K562 (cell line): Measurements from ENCODE around the gene TREX2. TPM values are rescaled to one million over a fixed set of nuclear protein-coding genes. Genes with fewer than 3 reads are reported as not detected.

Experiments used
- ERF ChIP-seq: fragments of 450-650 bp; formaldehyde crosslinking; IDR thresholded peaks from 2 replicates; pipeline ENCODE4 v1.4.0; 2020; ENCODE audit warnings: mild to moderate bottlenecking, mixed read lengths
- FOXK1 ChIP-seq: sonication (generic); formaldehyde crosslinking; IDR thresholded peaks from 2 replicates; pipeline ENCODE4 v1.8.0; 2022; ENCODE audit warnings: missing genetic modification reagents, mild to moderate bottlenecking, borderline replicate concordance
- ILF3 ChIP-seq: fragments of 450-650 bp; IDR thresholded peaks from 2 replicates; pipeline ENCODE4 v1.6.1; 2018; ENCODE audit warnings: antibody characterized with exemption, mild to moderate bottlenecking, moderate library complexity, borderline replicate concordance
- MED1 ChIP-seq: sonication (generic); formaldehyde crosslinking; IDR thresholded peaks from 2 replicates; pipeline ENCODE4 v1.8.1; 2023; ENCODE audit warnings: missing genetic modification reagents, borderline replicate concordance
- PHF8 ChIP-seq: fragments of 200-600 bp; sonication (generic); IDR thresholded peaks from 2 replicates; pipeline ENCODE4 v1.6.1; 2012; ENCODE audit warnings: mixed run types, mild to moderate bottlenecking, inconsistent platforms, low read length, moderate library complexity, borderline replicate concordance
- PPARD ChIP-seq: fragments of 250-450 bp; sonication (Bioruptor Pico); IDR thresholded peaks from 2 replicates; pipeline ENCODE4 v1.8.0; 2022; ENCODE audit warnings: inconsistent platforms, mild to moderate bottlenecking, moderate library complexity
- PTBP1 ChIP-seq: fragments of 200-400 bp; formaldehyde crosslinking; IDR thresholded peaks from 2 replicates; pipeline ENCODE4 v1.6.1; 2017; ENCODE audit warnings: low read depth, low read length
- PTRF ChIP-seq: fragments of 450-650 bp; IDR thresholded peaks from 2 replicates; pipeline ENCODE4 v1.6.1; 2016; ENCODE audit warnings: mild to moderate bottlenecking, missing genetic modification characterization, missing compliant biosample characterization
- PTTG1 ChIP-seq: fragments of 450-650 bp; IDR thresholded peaks from 2 replicates; pipeline ENCODE4 v1.6.1; 2016; ENCODE audit warnings: low read depth, mild to moderate bottlenecking, missing genetic modification characterization, missing compliant biosample characterization
- SMARCB1 ChIP-seq: IDR thresholded peaks from 2 replicates; pipeline ENCODE4 v1.6.1; 2011; ENCODE audit warnings: improper control_type of control experiment, low read depth; ENCODE audit not compliant: insufficient read length
- TAL1 ChIP-seq: fragments of 450-650 bp; IDR thresholded peaks from 2 replicates; pipeline ENCODE4 v1.6.1; 2016; ENCODE audit warnings: mild to moderate bottlenecking
- U2AF2 ChIP-seq: fragments of 200-400 bp; formaldehyde crosslinking; optimal IDR thresholded peaks from 2 replicates; pipeline ENCODE3; 2017; ENCODE audit warnings: low read depth, mild to moderate bottlenecking, low read length
- polyA plus RNA-seq, 8 experiments: library from polyadenylated mRNA; depleted of rRNA in 4 of 8; stranded (reverse) in 5 of 8; unstranded in 3 of 8; fragments of >200 nt; fragmentation: Nextera tagmentation in 2 of 8; fragmentation: Illumina TruSeq in 1 of 8; extraction: Ambion mirVana in 2 of 8; extraction: Trizol in 1 of 8; gene quantifications; 2 replicates each; pipeline versions ENCODE4 v1.2.1 to v1.2.3, GENCODE V29; 2011 to 2014; ENCODE audit warnings: inconsistent platforms in 1 of 8, missing spikeins in 1 of 8
- total RNA-seq, 7 experiments: library from RNA; depleted of rRNA in 6 of 7; stranded (reverse); fragments of >200 nt in 6 of 7; fragmentation: Illumina TruSeq in 2 of 7; extraction: Trizol in 2 of 7; gene quantifications; 2 replicates each; pipeline versions ENCODE4 v1.2.1 to v1.2.3, GENCODE V29; 2011 to 2021; ENCODE audit warnings: low replicate concordance in 1 of 7
- TF ChIP-seq, protein P1 (sequence below): sonication (generic); formaldehyde crosslinking; IDR thresholded peaks from 2 replicates; pipeline ENCODE4 v1.8.0; 2022; ENCODE audit warnings: mild to moderate bottlenecking, missing genetic modification reagents
- TF ChIP-seq, protein P2 (sequence below): IDR thresholded peaks from 2 replicates; pipeline ENCODE4 v1.6.1; 2011; ENCODE audit not compliant: insufficient read length; ENCODE audit errors: extremely low read depth
- TF ChIP-seq, protein P3 (sequence below): fragments of 150-350 bp; IDR thresholded peaks from 2 replicates; pipeline ENCODE4 v1.6.1; 2014; ENCODE audit warnings: low read depth, mild to moderate bottlenecking, low read length, borderline replicate concordance

The TREX2 gene
- total and polyA plus RNA-seq, 9 of the 15 experiments (the other 6 are each of a cell fraction or from before 2014, with no cell fraction given), result 0.07 to 1.5 (median 0.33) TPM; not detected in 2

DNA sequence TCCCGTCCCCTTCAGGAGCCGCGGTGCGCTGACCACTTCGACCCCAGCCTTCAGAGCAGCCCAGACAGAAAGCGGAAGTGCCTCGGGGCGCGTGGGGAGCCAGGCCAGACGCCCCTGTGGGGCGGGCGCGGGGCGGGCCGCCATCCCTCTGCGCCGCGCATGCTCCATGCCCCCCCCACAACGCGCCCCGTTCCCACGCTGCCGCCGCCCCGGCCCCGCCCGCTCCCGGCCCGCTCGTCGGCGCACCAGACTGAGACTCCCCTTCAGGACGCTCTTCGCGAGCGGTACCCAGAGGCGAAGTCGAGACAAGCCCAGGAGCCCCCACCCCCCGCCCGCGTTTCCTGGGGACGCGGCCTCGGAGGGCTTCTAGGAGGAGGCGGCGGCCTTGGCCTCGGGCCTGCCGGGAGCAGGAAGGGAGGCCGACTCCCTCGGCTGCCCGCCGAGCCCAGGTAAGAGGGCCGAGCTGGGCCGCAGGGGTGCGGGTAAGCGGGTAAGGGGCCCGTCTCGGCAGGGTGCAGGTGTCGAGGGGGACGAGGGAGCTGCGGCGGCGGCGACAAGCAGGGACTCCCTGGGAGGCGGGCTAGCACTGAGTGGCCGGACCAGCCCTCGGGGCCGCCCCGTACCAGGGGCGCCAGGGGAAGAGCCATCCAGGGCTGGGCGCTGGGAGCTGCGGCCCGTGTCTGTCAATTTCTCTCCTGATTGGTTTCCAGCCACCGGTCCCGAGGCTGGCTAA lies 34.4 kb downstream of the TREX2 start, which contains the start of gene ZFP92 (continued):
- TF ChIP-seq ILF3 (no peak), FOXK1 (CRISPR knock-in tag) (no peak), PTRF (tag) (no peak), PTBP1 (peak; percentile 28; the same call in 1 of the 2 replicates), PPARD (no peak), PHF8 (peak; percentile 37; the same call in 1 of the 2 replicates), PTTG1 (tag) (no peak), SMARCB1 (no peak), TAL1 (no peak), ERF (CRISPR knock-in tag) (no peak), MED1 (CRISPR knock-in tag) (no peak), U2AF2 (no peak)
- TF ChIP-seq, protein P1, sequence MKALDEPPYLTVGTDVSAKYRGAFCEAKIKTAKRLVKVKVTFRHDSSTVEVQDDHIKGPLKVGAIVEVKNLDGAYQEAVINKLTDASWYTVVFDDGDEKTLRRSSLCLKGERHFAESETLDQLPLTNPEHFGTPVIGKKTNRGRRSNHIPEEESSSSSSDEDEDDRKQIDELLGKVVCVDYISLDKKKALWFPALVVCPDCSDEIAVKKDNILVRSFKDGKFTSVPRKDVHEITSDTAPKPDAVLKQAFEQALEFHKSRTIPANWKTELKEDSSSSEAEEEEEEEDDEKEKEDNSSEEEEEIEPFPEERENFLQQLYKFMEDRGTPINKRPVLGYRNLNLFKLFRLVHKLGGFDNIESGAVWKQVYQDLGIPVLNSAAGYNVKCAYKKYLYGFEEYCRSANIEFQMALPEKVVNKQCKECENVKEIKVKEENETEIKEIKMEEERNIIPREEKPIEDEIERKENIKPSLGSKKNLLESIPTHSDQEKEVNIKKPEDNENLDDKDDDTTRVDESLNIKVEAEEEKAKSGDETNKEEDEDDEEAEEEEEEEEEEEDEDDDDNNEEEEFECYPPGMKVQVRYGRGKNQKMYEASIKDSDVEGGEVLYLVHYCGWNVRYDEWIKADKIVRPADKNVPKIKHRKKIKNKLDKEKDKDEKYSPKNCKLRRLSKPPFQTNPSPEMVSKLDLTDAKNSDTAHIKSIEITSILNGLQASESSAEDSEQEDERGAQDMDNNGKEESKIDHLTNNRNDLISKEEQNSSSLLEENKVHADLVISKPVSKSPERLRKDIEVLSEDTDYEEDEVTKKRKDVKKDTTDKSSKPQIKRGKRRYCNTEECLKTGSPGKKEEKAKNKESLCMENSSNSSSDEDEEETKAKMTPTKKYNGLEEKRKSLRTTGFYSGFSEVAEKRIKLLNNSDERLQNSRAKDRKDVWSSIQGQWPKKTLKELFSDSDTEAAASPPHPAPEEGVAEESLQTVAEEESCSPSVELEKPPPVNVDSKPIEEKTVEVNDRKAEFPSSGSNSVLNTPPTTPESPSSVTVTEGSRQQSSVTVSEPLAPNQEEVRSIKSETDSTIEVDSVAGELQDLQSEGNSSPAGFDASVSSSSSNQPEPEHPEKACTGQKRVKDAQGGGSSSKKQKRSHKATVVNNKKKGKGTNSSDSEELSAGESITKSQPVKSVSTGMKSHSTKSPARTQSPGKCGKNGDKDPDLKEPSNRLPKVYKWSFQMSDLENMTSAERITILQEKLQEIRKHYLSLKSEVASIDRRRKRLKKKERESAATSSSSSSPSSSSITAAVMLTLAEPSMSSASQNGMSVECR (CRISPR knock-in tag), result no peak
- TF ChIP-seq, protein P2, sequence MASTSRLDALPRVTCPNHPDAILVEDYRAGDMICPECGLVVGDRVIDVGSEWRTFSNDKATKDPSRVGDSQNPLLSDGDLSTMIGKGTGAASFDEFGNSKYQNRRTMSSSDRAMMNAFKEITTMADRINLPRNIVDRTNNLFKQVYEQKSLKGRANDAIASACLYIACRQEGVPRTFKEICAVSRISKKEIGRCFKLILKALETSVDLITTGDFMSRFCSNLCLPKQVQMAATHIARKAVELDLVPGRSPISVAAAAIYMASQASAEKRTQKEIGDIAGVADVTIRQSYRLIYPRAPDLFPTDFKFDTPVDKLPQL, result no peak
- TF ChIP-seq, protein P3, sequence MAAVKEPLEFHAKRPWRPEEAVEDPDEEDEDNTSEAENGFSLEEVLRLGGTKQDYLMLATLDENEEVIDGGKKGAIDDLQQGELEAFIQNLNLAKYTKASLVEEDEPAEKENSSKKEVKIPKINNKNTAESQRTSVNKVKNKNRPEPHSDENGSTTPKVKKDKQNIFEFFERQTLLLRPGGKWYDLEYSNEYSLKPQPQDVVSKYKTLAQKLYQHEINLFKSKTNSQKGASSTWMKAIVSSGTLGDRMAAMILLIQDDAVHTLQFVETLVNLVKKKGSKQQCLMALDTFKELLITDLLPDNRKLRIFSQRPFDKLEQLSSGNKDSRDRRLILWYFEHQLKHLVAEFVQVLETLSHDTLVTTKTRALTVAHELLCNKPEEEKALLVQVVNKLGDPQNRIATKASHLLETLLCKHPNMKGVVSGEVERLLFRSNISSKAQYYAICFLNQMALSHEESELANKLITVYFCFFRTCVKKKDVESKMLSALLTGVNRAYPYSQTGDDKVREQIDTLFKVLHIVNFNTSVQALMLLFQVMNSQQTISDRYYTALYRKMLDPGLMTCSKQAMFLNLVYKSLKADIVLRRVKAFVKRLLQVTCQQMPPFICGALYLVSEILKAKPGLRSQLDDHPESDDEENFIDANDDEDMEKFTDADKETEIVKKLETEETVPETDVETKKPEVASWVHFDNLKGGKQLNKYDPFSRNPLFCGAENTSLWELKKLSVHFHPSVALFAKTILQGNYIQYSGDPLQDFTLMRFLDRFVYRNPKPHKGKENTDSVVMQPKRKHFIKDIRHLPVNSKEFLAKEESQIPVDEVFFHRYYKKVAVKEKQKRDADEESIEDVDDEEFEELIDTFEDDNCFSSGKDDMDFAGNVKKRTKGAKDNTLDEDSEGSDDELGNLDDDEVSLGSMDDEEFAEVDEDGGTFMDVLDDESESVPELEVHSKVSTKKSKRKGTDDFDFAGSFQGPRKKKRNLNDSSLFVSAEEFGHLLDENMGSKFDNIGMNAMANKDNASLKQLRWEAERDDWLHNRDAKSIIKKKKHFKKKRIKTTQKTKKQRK, result no peak
